Gastroesophageal sphincter (tissue), 4 donors: ENCODE results near the gene SCAF4. TPM values are rescaled to one million over a fixed set of nuclear protein-coding genes. Genes with fewer than 3 reads are reported as not detected.
A peak's percentile ranks its signal among the peaks of the same experiment; 100 is the strongest.

Source experiments
- ATAC-seq: fragments of 150-250 bp; one replicate; pipeline ENCODE4 v1.9.1; 2016; ENCODE audit warnings: mild to moderate bottlenecking, moderate library complexity
- H3K27ac ChIP-seq, 4 donors: fragments of 200-600 bp; sonication (generic) in 3 of 4; 1 replicate in 3 of 4; 2 replicates in 1 of 4; pipeline ENCODE4 v1.5.1; 2016 to 2019
- H3K27me3 ChIP-seq: fragments of 200-600 bp; sonication (generic); one replicate; pipeline ENCODE4 v1.5.1; 2019
- H3K36me3 ChIP-seq, 2 donors: fragments of 200-600 bp; sonication (generic); one replicate each; pipeline ENCODE4 v1.5.1; 2019; ENCODE audit warnings: control low read depth in 1 of 2
- H3K4me1 ChIP-seq, 3 donors: fragments of 200-600 bp; sonication (generic); 1 replicate in 2 of 3; 2 replicates in 1 of 3; pipeline ENCODE4 v1.5.1; 2016 to 2019; ENCODE audit warnings: control low read depth in 2 of 3
- H3K4me3 ChIP-seq, 2 donors: fragments of 200-600 bp; sonication (generic); one replicate each; pipeline ENCODE4 v1.5.1; 2019; ENCODE audit warnings: mild to moderate bottlenecking in 1 of 2, moderate library complexity in 1 of 2
- H3K9me3 ChIP-seq, 3 donors: fragments of 200-600 bp; sonication (generic); one replicate each; pipeline ENCODE4 v1.5.1; 2017 to 2019; ENCODE audit warnings: control low read depth in 2 of 3
- CTCF ChIP-seq, 4 experiments: fragments of 200-600 bp in 2 of 4; fragments of 450-650 bp in 2 of 4; sonication (generic) in 1 of 4; IDR thresholded peaks; one replicate each; pipeline ENCODE4 v1.5.1; 2017 to 2019; ENCODE audit warnings: antibody characterized with exemption in 4 of 4, mild to moderate bottlenecking in 2 of 4, moderate library complexity in 2 of 4
- EP300 ChIP-seq: sonication (generic); formaldehyde crosslinking; IDR thresholded peaks from one replicate; pipeline ENCODE4 v1.6.1; 2017; ENCODE audit warnings: antibody characterized with exemption, mild to moderate bottlenecking
- POLR2A ChIP-seq, 2 donors: fragments of 450-650 bp; IDR thresholded peaks; one replicate each; pipeline ENCODE4 v1.6.1; 2017; ENCODE audit warnings: antibody characterized with exemption in 2 of 2, mild to moderate bottlenecking in 2 of 2, moderate library complexity in 1 of 2
- POLR2AphosphoS5 ChIP-seq: sonication (generic); formaldehyde crosslinking; IDR thresholded peaks from one replicate; pipeline ENCODE4 v1.6.1; 2017; ENCODE audit warnings: antibody characterized with exemption
- WGBS, 2 donors: methylation state at CpG; one replicate each; pipeline ENCODE4 v1.1.5; 2018; ENCODE audit warnings: low coverage in 1 of 2; 5-methylcytosine and 5-hydroxymethylcytosine counted together
- total RNA-seq, 4 donors: library from RNA; depleted of rRNA; stranded (reverse); fragments of >200 nt; gene quantifications; one replicate each; pipeline ENCODE4 v1.1.0, GENCODE V29; 2016

Gene SCAF4
- total RNA-seq, result 10 to 100 TPM; 10.7 to 19.9 (median 16.1) TPM

GRCh38 chr21:31731857-31732596, at the start of gene SCAF4:
Gene SCAF4 (minus strand): TSS chr21:31732118. CDS start chr21:31731692, 426 bp downstream.
- Histone ChIP-seq H3K27ac (peak within 1 kb of the TSS; percentile 73 to 99 (median 96)), H3K9me3 (no peaks in the 10 kb centered on the region), H3K4me1 (peaks cover 5 to 56% (median 23%) of the 10 kb centered on the region in 3 donors), H3K27me3 (no peaks in the 10 kb centered on the region), H3K4me3 (peak within 1 kb of the TSS; percentile 58 to 99), H3K36me3 (no peaks in the 10 kb centered on the region)
- peak in 2 of 4 experiments; percentile 4 to 26 for TF ChIP-seq CTCF (IDR thresholded peaks at IDR 0.05)
- TF ChIP-seq POLR2A (IDR thresholded peaks at IDR 0.05), result peak; percentile 78 to 84
- TF ChIP-seq POLR2AphosphoS5, result peak; percentile 84
- TF ChIP-seq EP300, result no peak
- no CpG with 5 or more reads among the region's 98 CpGs for WGBS, 2 donors
- ATAC-seq, result peak; percentile 95

- no peaks in the 10 kb centered on the region for H3K9me3 ChIP-seq
- H3K36me3 ChIP-seq, result no peaks in the 10 kb centered on the region
- H3K27ac ChIP-seq, result no peak overlapping the region
- TF ChIP-seq POLR2AphosphoS5, result no peak
- no peak for TF ChIP-seq EP300
- no peak for TF ChIP-seq CTCF (IDR thresholded peaks at IDR 0.05)
- no peak for TF ChIP-seq POLR2A (IDR thresholded peaks at IDR 0.05)
- H3K4me1 ChIP-seq, result peaks cover 0 to 9% (median 0%) of the 10 kb centered on the region in 3 donors
- H3K4me3 ChIP-seq, result no peak overlapping the region
- WGBS, 2 donors, result 68 to 69% methylated on average over 4 of the region's 4 CpGs
- no peak for ATAC-seq
- H3K27me3 ChIP-seq, result no peaks in the 10 kb centered on the region
These were observed 49.0 kb upstream of the SCAF4 start for GRCh38 chr21:31780944-31781343.

- no peak overlapping the region for H3K27ac ChIP-seq
- H3K4me1 ChIP-seq, result peaks cover 0 to 5% (median 0%) of the 10 kb centered on the region in 3 donors
- WGBS, 2 donors, result 80% methylated on average over 5 of the region's 5 CpGs; no CpG with 5 or more reads in 1 of the 2 donors
- TF ChIP-seq EP300 (no peak), POLR2A (IDR thresholded peaks at IDR 0.05) (no peak), POLR2AphosphoS5 (no peak)
- no peak for ATAC-seq
- no peaks in the 10 kb centered on the region for H3K27me3 ChIP-seq
- H3K9me3 ChIP-seq, result no peaks in the 10 kb centered on the region
- no peak overlapping the region for H3K4me3 ChIP-seq
- no peaks in the 10 kb centered on the region for H3K36me3 ChIP-seq
These were observed 46.6 kb upstream of the SCAF4 start for GRCh38 chr21:31778546-31778945.

GRCh38 chr21:31777857-31778256, 45.9 kb upstream of the SCAF4 start:
- peaks cover 0 to 5% (median 0%) of the 10 kb centered on the region in 3 donors for H3K4me1 ChIP-seq
- no peak overlapping the region for H3K4me3 ChIP-seq
- H3K27me3 ChIP-seq, result no peaks in the 10 kb centered on the region
- no peaks in the 10 kb centered on the region for H3K9me3 ChIP-seq
- TF ChIP-seq POLR2AphosphoS5 (no peak), CTCF (IDR thresholded peaks at IDR 0.05) (no peak), POLR2A (IDR thresholded peaks at IDR 0.05) (no peak), EP300 (no peak)
- no peaks in the 10 kb centered on the region for H3K36me3 ChIP-seq
- WGBS, 2 donors, result 81 to 96% methylated on average over 4 to 5 of the region's 5 CpGs
- no peak overlapping the region for H3K27ac ChIP-seq
- ATAC-seq, result no peak

GRCh38 chr21:31774031-31774430, 42.1 kb upstream of the SCAF4 start:
- no peaks in the 10 kb centered on the region for H3K27me3 ChIP-seq
- no peaks in the 10 kb centered on the region for H3K4me1 ChIP-seq
- WGBS, 2 donors, result 100% methylated on average over 1 of the region's 1 CpG
- TF ChIP-seq EP300, result no peak
- TF ChIP-seq POLR2AphosphoS5, result no peak
- no peak for TF ChIP-seq POLR2A (IDR thresholded peaks at IDR 0.05)
- TF ChIP-seq CTCF (IDR thresholded peaks at IDR 0.05), result no peak
- H3K36me3 ChIP-seq, result no peaks in the 10 kb centered on the region
- H3K9me3 ChIP-seq, result no peaks in the 10 kb centered on the region
- no peak overlapping the region for H3K27ac ChIP-seq
- no peak for ATAC-seq
- no peak overlapping the region for H3K4me3 ChIP-seq
